Stimulated activated CD4-positive, alpha-beta T cell treated with anti-CD3 and anti-CD28 coated beads, Interleukin-1b, Interleukin-23, amount 100 ng/mL, for 48 hours (primary cell): ENCODE data around the gene KMT2D.
"Not testable (repeated sequence)": the region's sequence is repeated elsewhere in the genome, so short reads cannot be mapped to it uniquely, and the experiment has no call there.

ENCODE experiments used
- DNase-seq: peaks from one replicate; pipeline ENCODE4 v3.0.0-alpha.2; 2020

KMT2D gene

DNA sequence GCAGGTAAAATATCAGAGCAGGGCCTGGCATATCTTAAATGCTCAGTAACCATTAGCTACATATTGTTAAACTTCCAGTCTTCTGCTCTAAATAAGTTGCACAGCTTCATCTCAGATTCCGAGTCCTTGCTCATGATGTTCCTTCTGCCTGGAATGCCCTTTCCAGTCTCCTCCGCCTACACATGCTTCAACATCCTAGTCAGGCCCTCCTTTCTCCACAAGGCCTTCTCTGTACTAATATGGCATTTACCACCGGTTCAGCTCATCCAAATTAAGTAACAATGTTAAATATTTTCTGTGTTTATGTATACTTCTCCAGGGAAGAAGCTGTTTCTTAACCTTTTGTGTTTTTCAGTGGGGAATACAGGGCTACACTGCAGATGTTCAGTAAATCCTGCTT, 25.5 kb upstream of the KMT2D start:
- DNase-seq: no peak

- no peak for DNase-seq
Measured at GRCh38 chr12:49084438-49084837, 23.8 kb upstream of the KMT2D start.

- DNase-seq: no peak
Measured at GRCh38 chr12:49079793-49080192, 19.2 kb upstream of the KMT2D start.

- DNase-seq: no peak
Measured at GRCh38 chr12:49070971-49071370, 10.4 kb upstream of the KMT2D start.

GRCh38 chr12:49069507-49070346, 9.1 kb upstream of the KMT2D start, which contains the start of gene RHEBL1:
Gene RHEBL1, minus strand, starts transcription at chr12:49069979. Its CDS starts 194 bp downstream, at chr12:49069785.
- DNase-seq: peak; percentile 100

GRCh38 chr12:49068879-49069506, 8.4 kb upstream of the KMT2D start:
- DNase-seq: no peak

DNA sequence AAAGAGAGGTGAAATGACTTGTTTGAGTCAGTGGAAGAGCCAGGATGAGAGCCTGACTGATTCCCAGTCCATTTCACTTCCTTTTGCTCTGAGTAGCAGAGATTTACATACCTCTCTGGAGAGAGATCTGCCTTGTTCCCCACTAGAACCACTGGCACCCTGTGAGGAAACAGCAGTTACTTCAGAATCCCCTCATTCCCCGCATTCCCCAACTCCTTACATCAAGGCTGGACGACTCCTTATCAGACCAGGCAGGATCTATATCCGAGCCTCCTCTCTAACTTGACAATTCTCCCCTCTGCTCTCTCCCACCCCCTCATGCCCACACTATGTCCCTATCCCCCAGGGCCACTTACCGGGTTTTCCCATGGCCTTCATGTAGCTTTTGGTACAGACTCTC, 5.5 kb upstream of the KMT2D start:
- DNase-seq: no peak

GRCh38 chr12:49064767-49065152, 4.2 kb upstream of the KMT2D start:
- no peak for DNase-seq

GRCh38 chr12:49061916-49062315, 1.3 kb upstream of the KMT2D start:
- DNase-seq: not testable (repeated sequence)

DNA sequence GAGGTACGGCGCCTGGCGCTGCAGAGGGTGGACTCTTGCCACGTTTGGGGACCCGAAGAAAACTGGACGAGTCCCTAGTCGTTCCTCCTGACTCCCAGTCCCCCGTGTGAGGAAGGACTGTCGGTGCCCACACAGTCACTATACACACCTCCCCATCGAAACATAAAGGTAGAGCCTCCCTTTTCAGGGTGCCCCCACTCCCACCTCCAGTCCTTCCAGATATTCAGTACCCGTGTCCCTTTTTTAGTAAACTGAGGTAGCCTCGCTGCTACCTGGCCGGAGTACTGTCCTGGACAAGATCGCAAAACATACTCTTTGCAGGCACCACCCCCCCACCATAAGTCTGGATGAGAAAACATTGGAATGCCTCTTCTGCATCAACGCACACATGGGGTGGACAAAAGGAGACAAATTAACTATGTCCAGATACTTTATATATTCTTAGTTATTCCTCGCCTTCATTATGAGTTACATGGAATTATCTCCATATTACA, 610 bp upstream of the KMT2D start:
- DNase-seq: no peak

GRCh38 chr12:49059299-49060171, 1.1 kb downstream of the KMT2D start:
- DNase-seq: no peak

DNA sequence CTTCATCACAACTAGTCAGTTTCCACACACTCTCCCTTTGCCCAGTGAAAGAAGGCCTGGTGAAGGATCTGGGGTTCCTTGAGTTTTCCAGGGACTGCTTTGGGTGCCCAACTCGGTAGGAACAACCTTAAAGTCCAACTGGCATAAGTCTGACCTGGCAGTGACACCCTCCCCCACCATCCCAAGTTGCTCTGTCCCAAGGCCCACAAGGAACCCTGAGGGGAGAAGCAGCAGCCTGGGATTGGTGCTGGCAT, 1.6 kb downstream of the KMT2D start:
- DNase-seq: no peak

DNA sequence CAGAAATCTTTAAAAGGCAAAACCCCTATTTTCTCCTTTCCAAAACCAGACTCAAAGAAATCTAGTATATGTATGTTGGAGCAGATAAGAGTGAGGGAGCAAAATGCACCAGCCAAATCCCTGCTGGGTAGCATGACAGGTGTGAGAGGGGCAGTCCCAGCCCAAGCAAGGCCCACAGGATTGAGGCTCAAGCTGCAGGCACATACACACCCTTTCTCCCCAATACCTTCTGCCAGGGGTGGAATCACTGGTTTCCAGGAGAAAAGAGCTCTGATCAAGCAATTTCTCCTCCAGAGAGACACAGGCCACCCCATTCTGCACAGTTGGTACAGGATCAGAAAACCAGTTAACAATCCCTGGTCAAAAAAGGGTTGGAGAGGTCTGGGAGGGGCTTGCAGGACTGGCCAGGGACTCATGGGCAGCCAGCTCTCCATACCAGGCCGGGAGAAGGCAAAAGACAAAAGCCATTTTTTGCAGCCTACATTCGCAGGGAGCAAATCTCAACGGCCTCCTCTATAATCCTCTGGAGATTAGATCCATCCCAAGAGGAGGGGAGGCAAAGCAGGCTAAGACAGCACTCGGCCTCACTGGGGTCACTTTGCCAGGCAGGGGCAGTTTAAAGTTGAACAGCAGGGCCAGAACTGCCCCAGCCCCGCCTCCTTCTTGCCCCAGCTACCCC, 2.1 kb downstream of the KMT2D start:
- no peak for DNase-seq

DNA sequence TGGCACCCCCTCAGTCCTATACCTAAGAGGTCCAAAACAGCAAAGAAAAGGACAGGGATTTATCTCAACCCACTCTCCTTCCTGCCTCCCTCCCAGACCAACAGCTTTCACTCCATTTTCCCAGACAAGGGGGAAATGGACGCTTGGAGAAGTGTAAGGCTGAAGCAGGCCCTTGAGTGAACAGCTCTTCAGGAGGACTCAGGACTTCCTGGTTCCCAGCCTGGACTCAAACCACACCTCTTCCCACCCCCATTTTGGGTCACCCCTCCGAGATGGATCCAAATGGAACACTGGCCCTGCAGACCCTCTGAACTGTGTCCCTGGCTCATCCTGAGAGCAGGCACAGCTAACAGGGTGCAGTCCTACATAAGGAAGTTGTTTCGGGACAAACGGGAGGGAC, 2.7 kb downstream of the KMT2D start:
- no peak for DNase-seq

DNA sequence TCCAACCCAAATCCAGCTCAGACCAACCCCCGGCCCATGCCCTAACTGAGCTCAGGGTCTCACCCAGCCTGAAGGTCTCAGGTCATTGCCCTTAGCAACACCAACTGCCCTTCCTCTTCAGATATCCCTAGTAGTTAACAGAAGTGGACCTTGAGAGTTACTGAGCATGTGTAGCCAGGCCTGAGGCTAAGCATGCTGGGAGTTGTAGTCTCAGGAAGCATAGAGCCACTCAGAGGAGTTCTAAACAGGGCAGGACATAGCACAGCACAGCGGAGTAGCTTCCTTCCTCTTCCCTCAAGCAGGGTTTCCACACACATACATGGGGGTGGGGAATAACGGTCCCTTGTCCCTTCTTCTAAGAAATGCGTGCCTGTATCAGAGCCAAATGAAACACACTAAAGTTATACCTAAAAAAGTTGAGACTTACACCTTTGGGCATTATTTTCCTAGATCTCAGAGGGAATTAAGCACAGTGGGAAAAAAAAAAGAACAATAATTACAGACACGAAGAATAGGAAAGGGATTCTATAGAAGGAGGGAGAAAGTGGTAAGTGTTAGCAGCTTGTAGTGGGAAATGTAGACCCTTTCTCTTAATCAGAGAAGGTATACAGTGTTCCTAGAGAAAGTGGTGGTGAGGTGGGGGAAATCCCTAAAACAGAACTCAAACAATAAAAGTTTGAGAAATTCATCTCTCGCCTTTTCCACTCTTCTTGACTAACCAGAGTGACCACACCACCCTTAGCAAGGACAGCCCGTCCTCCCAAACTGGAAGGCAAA, 4.4 kb downstream of the KMT2D start:
- DNase-seq: peak; percentile 53

DNA sequence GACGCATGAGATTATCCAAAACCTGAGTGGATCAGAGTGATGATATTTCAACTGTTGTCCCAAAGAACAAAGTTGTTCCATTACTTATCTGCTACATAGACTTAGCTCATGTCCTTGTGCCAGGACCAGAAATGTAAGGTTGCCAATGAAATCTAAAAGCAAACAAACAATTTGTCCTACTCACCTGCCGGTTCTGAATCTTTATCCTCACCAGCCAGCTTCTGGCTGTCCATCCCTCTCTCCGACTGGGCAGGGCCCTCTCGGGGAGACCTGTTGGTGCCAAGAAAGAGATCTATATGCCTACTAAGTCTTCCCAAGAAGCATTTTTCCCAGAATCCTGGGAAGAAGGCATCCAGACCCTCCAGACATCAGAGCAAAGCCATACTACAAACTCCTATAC, 5.5 kb downstream of the KMT2D start:
- no peak for DNase-seq

- DNase-seq: no peak
Measured at GRCh38 chr12:49054524-49054923, 6.1 kb downstream of the KMT2D start.

GRCh38 chr12:49054096-49054495, 6.5 kb downstream of the KMT2D start:
- DNase-seq: no peak

DNA sequence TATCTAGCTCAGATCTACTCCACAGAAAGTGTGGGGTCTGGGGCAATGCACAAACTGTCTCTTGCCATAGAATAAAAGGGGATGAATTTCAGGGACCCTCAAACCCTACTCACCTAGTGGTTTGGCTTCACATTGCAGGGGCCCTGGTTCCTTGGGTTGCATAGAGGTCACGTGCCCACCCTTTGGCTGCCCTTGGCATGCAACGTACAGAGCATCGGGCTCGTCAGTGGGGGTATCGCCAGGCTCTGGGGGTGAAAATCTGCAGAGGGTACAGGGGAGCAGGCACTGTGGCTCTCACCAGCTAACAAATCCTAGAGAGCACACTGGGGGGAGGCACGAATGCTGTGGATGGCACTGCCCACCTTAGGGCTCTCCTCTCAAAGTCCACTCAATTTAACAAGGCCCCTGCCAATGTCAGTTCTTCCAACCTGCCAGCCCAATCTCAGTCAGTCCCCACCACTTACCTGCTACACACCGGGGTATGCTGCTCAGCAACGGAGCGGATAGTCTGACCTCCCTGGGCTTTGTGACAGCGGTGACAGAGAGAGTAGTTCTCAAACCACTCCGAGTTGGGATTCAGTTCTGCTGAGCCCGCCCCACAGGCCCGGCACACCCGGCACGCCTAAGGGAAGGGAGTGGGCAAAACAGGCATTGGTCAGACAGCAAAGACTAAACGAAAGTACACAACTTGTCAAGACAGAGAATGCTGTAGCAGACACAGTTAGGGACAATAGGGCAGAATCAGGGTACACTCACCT, 8.0 kb downstream of the KMT2D start:
- no peak for DNase-seq

- no peak for DNase-seq
Measured at GRCh38 chr12:49051777-49052438, 8.7 kb downstream of the KMT2D start.

- no peak for DNase-seq
Measured at GRCh38 chr12:49051373-49051764, 9.2 kb downstream of the KMT2D start.
